ENCODE measurements around the gene TFR2.

DNA sequence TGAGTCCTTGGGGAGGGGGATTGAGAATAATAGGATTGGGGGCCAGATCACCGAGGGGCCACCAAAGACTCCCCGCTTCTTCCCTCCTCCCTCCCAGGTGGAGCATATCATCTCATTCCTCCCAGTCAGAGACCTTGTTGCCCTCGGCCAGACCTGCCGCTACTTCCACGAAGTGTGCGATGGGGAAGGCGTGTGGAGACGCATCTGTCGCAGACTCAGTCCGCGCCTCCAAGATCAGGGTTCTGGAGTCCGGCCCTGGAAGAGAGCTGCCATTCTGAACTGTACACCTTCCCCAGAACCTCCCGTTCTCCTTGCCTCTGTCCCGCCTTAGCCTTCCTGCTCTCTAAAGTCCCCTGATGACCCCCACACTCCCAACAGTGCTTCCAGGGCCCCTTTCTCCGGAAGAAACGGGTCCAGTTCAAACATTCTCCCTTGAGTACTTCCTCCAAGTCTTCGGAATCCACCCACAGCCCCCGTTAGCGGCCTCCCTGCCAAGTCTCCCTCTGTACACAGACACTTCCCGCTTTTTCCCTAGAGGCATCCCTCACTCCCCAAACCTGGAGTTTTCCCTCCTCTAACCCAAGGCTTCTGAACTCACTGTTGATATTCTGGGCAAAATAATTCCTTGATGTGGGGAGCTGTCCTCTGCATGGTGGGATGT, 51.1 kb downstream of the TFR2 start:
- TF ChIP-seq CTCF (conservative IDR thresholded peaks at IDR 0.05 in 1 of 2, IDR thresholded peaks at IDR 0.05 in 1 of 2; ENCODE audit: low read depth in 1 of 2, low read length in 2 of 2): no peak
- no peak for TF ChIP-seq EZH2 (IDR thresholded peaks at IDR 0.05; ENCODE audit: low read length, missing control alignments)

Data from fibroblast of lung (primary cell).